ENCODE results near the gene RADIL.
"Not testable (repeated sequence)": the region's sequence is repeated elsewhere in the genome, so short reads cannot be mapped to it uniquely, and the experiment has no call there.

Gene RADIL

GRCh38 chr7:4808026-4808425, 75.5 kb downstream of the RADIL start:
- DNase-seq, result no peak

- no peak for DNase-seq
These were observed 75.9 kb downstream of the RADIL start for GRCh38 chr7:4807598-4808016.

GRCh38 chr7:4806983-4807597, 76.4 kb downstream of the RADIL start:
- DNase-seq, result no peak

- DNase-seq, result no peak
These were observed 77.6 kb downstream of the RADIL start for GRCh38 chr7:4805984-4806300.

- DNase-seq, result no peak
These were observed 78.2 kb downstream of the RADIL start for GRCh38 chr7:4805110-4805983.

GRCh38 chr7:4803397-4804241, 79.9 kb downstream of the RADIL start:
- DNase-seq, result no peak

GRCh38 chr7:4802577-4802976, 80.9 kb downstream of the RADIL start:
- not testable (repeated sequence) for DNase-seq

GRCh38 chr7:4801839-4802231, 81.7 kb downstream of the RADIL start:
- no peak for DNase-seq

GRCh38 chr7:4800926-4801838, 82.3 kb downstream of the RADIL start:
- no peak for DNase-seq

- DNase-seq, result no peak
These were observed 83.0 kb downstream of the RADIL start for GRCh38 chr7:4800487-4800886.

GRCh38 chr7:4799508-4800268, 83.8 kb downstream of the RADIL start:
- DNase-seq, result no peak

GRCh38 chr7:4798706-4799235, 84.7 kb downstream of the RADIL start:
- DNase-seq, result no peak

GRCh38 chr7:4797858-4798705, 85.4 kb downstream of the RADIL start:
- peak; percentile 39 for DNase-seq

GRCh38 chr7:4796453-4796852, 87.1 kb downstream of the RADIL start:
- DNase-seq, result no peak

- no peak for DNase-seq
These were observed 88.7 kb downstream of the RADIL start for GRCh38 chr7:4794591-4795350.

- not testable (repeated sequence) for DNase-seq
These were observed 89.3 kb downstream of the RADIL start for GRCh38 chr7:4794171-4794570.

- not testable (repeated sequence) for DNase-seq
These were observed 90.0 kb downstream of the RADIL start for GRCh38 chr7:4793385-4793993.

- DNase-seq, result no peak
These were observed 90.9 kb downstream of the RADIL start for GRCh38 chr7:4792537-4793126.
